HG03442 (cell line): Measurements from ENCODE around the gene HSP90AA1.

Experiments used
- ATAC-seq: cut with Tn5 transposase; IDR thresholded peaks from one replicate; pipeline ENCODE4 v1.9.1; 2021; ENCODE audit warnings: mild to moderate bottlenecking, moderate library complexity; ENCODE audit not compliant: unreplicated experiment

HSP90AA1 gene

DNA sequence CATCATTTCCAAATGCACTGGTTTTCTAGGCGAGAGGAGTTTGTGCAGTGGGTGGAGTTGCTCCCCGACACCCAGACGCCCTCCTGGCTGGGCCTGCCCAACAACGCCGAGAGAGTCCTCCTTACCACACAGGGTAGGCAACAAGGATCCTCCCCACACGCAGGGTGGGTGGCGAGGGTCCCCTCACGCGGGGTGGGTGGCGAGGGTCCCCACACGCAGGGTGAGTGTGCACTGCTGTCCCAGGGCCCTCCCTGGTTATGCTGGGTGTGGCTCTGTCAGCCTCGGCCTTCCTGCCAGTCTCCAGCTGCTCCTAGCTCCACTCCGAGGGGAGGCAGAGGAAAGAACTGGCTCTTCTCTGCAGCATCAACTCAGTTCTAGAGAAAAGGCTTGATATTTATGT is 42.3 kb downstream of the HSP90AA1 start:
- no peak for ATAC-seq

DNA sequence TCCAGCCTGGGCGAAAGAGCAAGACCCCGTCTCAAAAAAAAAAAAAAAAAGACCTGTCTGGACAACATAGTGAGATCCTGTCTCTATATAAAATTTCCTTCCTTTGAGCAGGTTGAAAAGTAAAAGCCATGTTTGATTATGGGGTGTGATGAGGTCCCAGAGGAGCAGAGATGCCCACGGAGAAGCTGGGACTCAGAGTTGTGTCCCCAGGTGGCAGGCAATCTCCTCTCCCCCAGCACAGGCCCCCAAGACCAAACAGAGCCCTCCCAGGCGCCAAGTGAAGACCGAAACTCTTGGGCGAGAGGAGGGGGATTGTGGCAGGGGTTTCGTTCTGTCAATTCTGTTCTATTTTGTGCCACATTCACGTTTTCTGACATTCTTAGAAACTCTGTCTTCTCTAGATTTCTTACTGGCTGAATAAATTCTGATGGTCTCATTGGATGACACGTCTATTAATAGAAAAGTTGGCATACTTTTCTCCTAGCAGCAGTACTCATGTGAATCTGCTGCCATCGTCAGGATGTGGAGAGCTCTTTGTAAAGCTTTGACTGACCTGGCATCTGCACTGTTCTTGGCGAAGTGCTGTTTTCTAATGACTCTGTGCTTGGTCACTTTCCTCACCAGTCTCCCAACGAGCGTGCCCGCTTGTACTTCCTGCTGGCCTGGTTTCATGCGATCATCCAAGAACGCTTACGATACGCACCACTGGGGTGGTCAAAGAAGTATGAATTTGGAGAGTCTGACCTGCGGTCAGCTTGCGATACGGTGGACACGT is 43.4 kb downstream of the HSP90AA1 start:
- ATAC-seq = no peak

DNA sequence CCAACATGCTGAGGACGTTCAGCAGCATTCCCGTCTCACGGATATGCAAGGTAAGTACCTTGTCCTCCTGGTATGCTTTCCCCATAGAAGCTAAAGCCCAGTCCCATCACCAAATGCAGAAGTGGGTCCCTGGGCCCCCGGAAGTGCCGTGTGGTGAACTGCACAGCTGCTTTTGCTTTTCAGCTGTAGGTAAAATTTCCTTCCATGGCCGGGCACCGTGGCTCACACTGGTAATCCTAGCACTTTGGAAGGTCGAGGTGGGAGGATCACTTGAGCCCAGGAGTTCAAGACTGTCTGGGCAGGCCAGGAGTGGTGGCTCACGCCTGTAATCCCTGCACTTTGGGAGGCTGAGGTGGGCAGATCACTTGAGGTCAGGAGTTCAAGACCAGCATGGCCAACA is 44.1 kb downstream of the HSP90AA1 start:
- ATAC-seq = no peak

DNA sequence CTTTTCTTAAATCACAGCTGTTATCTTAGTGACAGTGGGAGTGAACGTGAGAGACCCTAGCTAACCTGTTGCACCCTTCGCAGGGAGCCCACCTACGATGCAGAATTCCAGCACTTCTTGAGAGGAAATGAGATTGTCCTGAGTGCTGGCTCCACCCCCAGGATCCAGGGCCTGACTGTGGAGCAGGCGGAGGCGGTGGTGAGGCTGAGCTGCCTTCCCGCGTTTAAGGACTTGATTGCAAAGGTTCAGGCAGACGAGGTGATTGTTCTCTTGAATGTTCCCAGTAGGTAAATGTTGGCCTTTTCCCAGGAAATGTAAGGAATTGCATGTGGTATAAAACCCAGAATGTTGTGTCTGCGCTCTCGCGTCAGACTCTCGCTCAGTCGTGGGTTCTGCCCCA is 46.7 kb downstream of the HSP90AA1 start:
- ATAC-seq = no peak

DNA sequence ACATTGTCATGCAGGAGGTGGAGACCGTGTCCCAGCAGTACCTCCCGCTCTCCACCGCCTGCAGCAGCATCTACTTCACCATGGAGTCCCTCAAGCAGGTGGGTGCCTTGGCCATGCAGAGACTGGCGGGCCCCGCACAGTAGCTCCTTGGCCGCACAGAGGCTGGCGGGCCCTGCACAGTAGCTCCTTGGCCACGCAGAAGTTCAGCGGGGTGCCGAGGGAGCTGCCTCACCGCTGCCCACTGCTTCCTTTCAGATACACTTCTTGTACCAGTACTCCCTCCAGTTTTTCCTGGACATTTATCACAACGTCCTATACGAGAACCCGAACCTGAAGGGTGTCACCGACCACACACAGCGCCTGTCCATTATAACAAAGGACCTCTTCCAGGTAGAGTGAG is 47.7 kb downstream of the HSP90AA1 start:
- no peak for ATAC-seq

DNA sequence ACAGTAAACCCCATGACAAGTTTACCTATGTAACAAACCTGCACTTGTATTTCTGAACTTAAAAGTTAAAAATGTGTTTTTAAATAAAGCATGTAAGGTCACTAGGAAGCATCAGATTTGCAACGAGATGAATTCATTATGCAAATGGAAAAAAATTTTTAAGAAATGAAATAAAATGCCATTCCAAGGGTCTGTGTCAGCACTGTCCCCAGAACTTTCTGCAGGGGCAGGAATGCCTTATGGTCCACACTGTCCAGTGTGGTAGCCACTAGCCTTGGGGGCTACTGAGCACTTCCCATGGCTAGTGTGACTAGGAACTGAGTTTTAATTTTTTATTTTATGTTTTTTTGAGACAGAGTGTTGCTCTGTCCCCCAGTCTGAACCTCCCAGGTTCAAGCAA is 49.2 kb downstream of the HSP90AA1 start:
- ATAC-seq = no peak

DNA sequence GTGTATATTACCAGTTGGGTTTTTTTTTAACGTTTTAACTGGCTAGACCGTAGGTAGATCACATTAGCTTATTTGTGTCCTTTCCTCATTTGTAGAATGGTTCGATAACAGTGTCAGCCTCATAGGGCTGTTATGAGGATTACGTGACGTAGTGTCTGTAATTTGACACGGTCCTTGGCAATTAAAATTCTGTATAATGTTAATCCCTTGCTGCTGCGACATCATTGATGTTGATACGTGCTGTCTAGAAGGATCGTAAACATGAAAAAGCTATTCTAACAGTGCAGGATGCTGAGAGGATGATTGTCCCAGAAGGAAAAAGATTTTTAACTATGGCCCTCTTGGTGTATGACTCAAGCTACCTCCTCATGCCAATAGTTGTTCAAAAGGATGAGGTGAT is 50.9 kb downstream of the HSP90AA1 start:
- no peak for ATAC-seq

DNA sequence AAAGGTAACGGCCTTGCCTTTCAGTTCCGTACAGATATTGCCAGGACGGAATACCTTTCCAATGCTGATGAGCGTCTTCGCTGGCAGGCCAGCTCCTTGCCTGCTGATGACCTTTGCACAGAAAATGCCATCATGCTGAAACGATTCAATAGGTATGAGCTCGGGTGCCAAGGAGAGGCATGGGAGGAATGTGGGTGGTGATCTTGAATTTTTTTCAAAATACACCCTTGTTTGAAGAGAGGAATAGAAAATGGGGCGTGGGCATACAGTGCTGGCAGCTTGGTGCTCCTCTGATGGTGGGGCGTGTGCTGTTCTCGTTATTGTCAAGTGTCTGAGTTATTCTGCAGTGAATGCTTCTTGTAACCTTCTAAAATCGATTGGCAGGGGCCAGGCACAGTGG is 52.5 kb downstream of the HSP90AA1 start:
- ATAC-seq = no peak

DNA sequence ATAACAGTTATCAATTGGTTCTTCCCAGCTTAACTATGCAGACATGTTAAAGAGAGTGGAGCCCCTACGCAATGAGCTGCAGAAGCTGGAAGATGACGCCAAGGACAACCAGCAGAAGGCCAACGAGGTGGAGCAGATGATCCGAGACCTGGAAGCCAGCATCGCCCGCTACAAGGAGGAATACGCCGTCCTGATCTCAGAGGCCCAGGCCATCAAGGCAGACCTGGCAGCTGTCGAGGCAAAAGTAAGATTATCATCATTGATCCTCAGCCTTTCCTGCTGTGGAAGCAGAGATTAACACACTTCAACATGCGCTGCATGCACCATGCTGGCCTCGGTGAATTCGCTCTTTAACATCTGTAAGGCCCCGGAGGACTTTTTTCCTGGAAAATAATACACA is 53.6 kb downstream of the HSP90AA1 start:
- no peak for ATAC-seq
